GM19035 (cell line): ENCODE results near the gene CEP72.
A peak's percentile ranks its signal among the peaks of the same experiment; 100 is the strongest.
"Not testable (repeated sequence)": the region's sequence is repeated elsewhere in the genome, so short reads cannot be mapped to it uniquely, and the experiment has no call there.

ENCODE experiments used
- ATAC-seq: cut with Tn5 transposase; IDR thresholded peaks from one replicate; pipeline ENCODE4 v1.9.1; 2021; ENCODE audit not compliant: unreplicated experiment

CEP72 gene

DNA sequence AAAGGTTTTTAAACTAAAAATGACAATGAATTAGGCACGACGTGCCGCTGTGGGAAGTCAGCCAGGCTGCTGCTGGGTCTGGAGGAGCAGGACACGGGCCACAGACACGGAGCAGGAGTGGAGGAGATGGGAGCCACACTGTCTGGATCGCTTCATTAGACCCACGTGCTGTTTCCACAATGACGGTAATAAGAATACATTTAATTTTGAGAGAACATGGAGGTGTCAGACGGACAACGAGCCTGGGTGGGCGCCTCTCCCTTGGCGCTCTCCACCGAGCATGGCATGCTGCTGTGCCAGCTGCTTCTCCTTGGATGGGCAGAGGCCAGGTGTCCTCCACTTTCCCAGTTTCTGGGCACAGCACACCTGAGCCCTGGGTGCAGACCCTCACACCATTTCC lies 68.7 kb downstream of the CEP72 start:
- not testable (repeated sequence) for ATAC-seq

DNA sequence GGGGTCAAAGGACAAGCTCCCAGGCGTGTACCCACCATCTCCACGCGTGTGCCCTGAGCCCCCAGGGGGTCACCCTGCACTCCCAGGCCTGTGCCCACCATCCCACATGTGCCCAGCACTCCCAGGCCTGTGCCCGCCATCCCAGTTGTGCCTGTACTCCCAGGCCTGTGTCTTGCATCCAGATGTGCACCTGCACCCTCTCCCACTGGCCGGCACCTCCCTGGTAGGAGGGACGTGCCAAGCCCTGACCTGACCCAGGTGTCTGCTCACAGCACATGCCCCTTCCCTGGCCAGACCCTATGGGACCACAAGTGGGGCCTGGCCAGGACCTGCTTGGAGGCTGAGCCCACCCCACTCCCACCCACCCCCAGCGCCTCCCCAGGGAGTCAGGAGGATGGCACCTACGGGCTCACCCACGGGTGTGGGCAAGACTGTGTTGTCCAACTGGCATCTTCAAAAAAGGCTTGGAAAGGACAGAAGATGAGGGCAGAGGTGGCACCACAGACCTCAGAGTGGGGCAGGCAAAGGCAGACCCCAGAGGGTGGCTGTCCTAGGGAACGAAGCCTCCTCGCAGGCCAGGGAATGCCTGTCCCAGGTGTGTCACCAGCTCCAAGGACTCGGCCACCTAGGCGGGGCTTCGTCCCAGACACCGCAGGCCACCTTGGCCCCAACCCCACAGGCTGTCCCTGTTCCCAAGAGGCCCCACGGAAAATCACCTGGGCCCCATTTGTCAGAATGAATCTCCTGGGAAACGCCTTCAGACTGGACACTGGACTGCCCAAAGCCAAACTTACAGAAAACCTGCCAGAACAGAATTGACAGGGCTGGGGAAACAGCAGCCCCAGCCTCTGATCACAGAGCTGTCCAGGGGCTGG lies 69.4 kb downstream of the CEP72 start:
- ATAC-seq = not testable (repeated sequence)

DNA sequence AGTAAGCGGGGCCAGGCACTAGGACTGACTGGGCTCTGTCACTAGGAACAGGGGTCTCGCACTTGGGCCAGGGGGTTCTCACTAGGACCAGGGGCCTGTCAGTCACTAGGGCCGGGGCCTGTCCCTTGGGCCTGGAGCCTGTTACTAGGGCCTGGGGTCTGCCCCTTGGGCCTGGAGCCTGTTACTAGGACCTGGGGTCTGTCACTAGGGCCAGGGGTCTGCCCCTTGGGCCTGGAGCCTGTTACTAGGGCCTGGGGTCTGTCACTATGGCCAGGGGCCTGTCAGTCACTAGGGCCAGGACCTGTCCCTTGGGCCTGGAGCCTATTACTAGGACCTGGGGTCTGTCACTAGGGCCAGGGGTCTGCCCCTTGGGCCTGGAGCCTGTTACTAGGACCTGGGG lies 70.1 kb downstream of the CEP72 start:
- ATAC-seq = not testable (repeated sequence)

DNA sequence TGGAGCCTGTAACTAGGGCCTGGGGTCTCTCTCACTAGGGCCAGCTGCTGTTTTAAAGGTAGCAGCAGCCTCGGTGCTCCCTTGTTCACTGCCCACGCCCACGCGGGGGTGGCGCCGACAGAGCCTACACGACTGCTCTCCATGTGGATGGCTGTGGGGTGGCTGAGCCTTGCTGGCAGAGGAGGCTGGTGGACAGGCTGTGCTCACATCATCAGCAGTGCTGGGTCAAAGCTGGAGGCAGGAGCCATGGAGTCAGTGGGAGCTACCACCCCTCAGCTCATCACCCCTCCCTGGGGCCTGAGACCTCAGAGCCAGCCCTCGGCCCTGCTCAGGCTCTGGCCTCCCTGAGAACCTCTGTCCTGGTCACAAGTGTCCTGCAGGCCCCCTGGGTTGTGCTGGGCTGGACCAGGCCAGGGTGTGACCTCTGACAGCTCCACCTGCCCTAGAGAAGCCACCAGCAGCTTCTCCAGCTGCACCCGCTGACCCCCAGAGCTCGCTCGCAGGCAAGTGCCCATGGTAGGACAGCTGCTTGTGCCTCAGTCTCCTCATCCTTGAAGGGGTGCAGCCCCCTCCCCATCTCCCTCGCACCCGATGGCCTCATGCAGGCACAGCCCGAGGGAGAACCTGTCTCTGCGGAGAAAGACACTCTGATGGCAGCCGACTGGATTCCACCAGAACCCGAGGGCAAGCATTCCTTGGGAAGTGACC lies 70.7 kb downstream of the CEP72 start:
- not testable (repeated sequence) for ATAC-seq

DNA sequence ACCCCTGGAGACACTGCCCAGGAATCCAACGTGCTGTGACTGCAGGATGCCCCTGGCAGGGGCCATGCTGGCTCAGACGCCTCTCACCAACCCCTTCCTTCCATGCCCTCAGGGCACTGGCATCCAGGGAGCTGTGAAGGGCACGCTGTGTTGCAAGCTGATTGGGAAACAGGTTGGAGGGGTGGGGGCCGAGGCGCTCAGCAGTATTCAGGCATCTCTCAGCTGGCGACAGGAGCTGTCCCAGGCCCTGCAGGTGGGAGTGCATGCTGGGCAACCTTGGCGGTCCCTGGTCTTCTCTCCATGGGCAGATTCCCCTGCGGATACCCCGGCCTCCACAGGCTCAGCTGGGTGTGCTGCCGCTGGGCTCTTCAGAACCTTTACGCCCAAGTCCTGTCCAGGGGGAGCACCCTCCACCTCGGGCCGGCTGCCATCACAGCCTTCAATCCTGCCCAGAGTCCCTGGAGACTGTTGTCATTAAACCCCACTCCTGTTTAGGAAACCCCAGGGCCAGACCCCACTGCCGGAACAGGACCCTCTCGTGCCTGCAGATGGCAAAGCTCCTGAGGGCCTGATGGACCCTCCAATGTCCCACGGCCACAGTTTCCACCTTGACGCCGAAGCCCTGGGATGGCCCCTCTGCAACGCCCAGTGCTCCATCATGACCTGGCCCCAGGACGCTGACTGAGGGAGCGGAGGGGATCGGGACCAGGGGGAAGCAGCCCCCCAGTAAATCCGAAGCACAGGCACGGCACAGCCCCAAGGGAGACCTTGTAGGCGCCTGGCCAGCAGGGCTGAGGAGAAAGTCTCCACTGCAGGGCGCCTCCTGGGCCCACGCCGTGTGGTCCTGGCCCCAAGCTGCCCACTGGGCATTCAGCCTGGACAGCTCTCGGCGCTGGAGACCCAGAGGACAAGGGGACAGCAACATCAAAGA lies 71.7 kb downstream of the CEP72 start:
- ATAC-seq = no peak

DNA sequence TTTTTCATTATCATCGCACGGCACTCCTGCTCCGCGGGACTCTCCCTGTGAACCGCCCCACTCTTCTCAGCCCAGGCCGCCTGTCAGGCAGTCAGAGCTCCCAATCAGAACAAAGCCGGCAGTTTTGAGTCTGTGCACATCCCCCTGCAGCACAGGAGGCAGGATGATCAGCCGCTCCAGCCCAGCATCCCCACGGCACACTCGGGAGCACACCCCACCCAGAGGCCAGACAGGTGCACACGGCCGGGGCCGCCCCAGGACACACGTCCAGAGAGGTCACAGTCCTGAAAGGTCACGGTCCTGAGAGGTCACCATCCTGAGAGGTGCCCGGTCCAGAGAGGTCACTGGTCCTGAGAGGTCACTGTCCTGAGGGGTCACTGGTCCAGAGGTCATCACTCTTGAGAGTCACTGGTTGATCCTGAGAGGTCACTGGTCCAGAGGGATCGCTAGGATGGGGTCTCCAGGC lies 72.6 kb downstream of the CEP72 start:
- no peak for ATAC-seq

DNA sequence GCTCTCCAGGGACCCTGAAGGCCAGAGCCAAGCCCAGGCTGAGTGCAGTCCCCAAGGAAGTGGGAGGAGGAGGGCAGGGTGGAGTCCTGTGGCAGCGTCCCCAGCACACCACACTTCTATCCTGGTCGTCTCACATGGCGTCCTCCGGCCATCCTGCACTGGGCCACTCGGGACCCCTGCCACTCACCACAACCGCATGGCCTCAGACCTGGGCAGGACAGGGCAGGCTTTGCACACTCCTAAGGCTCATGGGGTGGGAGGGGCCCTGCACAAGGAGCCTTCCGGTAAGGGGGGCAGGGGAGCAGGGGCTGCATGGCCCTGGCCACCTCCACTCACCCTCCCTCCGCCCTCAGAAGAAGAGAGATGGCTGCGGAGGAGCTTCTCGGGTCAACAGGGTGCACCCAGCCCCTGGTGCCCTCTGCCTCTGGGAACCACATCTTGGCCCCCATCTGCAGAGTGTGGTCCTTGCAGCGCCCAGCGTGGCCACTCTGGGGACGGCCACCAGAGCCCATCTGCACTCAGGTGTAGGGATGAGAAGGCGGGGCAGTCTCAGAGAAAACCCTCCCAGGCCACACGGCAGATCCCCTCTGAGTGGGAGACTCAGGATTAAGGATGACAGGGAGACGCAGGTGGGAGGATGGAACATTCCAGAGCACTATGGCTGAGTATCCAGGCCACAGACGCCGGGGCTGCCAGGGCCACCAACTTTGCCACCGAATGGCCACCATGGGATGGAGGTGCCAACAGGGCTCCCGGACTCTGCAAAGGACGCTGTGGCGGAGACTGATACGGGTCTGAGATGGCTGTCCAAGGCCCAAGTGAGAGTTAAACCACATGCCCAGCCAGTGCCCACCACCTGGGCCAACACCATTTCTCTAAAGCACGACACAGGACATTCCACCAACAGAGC lies 73.4 kb downstream of the CEP72 start:
- ATAC-seq = no peak

DNA sequence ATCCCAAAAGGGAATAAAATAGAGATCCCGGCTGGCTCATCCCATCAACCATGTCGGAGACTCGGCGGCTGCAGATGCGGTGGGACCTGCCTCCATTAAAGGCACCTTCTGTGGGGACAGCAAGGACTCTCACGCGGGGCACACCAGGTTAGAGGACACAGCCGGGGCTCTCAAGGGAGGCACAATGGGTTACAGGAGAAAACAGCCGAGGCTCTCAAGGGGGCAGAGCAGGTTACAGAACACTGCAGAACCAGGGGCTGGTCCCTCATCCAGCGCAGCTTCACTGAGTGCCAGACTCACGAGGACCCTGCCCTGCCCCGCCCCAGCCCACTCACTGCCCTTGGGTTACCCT lies 74.0 kb downstream of the CEP72 start:
- not testable (repeated sequence) for ATAC-seq

DNA sequence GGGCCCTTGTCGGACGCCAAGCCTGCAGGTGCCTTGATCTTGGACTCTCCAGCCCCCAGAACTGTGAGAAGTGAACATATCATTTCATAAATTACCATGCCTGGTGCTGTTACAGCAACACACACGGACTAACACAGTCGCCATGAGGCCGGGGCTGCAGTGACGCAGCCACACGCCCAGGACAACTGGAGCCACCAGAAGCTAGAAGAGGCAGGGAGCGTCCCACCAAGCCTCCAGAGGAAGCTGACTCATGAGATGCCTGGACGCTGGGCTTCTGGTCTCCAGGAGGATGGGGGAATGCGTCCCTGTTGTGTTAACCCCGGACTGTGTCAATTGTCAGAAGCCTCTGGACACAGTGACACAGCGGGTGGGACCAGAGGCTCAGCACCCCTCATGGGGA lies 74.8 kb downstream of the CEP72 start:
- ATAC-seq = not testable (repeated sequence)

DNA sequence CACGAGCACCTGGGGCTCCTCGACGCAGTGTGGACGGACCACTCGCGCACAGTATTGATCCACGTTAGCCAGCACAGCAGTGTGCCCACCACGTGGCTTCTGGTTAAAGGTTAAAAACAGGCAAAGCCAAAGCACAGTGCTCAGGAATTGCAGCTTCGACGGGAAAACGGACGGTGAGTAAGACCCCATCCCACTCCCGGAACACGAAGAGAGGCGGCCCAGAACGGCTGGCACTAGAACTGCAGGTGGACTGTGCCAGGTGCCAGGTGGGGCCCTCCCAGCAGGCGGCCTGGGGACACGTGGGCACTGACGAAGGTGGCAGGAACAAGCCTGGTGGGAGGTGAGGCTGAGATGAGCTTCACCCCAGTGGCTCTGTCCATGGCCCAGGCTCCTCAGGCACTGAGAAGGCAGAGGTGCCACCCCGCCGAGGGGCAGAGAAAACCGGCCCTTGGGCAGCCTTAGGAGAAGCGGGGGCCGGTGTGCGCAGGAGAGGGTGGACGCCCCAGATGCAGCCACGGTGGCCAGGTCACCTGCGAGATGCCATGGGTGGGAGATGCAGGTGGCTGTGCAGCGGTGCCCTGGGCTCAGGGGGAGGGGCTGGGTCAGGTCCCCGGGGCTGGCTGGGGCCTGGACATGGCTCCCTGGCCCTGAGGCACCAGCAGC lies 76.3 kb downstream of the CEP72 start:
- not testable (repeated sequence) for ATAC-seq

DNA sequence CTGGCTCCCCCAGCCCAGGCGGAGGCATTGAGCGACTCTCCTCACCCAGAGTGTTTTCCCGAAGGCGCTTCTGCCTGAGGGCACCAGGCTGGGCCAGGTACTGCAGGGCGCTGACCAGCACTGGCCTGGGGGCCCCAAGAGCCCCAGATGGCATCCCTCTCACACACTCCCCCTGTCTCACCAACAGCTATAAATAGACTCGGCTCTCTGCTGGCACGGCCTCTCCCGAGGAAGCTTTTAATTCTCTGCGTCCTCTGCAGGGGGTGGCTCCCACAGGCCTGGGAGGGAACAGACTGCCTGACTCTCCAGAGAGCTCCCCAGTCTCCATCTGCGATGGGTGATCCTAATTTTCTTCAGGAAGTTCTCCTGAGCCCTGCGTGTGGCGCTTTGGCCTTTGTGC lies 78.2 kb downstream of the CEP72 start:
- not testable (repeated sequence) for ATAC-seq

DNA sequence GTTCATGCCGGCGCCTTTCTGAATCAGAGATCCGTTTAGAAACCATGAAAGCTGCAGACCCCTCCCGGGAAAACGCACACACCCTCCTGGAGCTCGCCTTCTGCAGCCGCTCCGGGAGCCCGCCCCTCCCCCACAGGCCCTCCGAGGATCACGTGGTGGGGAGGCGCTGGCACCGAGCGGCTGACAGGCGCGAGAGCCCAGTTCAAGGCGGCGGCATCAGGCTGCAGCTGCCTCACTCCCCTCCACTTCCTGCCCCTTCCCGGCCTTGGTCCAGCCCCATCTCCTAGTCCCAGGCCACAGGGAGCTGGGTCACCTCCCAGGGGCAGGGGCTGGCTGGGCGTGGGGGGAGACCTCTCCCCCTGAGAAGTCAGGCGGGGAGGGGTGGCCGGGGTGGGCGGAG lies 78.9 kb downstream of the CEP72 start:
- ATAC-seq = not testable (repeated sequence)

DNA sequence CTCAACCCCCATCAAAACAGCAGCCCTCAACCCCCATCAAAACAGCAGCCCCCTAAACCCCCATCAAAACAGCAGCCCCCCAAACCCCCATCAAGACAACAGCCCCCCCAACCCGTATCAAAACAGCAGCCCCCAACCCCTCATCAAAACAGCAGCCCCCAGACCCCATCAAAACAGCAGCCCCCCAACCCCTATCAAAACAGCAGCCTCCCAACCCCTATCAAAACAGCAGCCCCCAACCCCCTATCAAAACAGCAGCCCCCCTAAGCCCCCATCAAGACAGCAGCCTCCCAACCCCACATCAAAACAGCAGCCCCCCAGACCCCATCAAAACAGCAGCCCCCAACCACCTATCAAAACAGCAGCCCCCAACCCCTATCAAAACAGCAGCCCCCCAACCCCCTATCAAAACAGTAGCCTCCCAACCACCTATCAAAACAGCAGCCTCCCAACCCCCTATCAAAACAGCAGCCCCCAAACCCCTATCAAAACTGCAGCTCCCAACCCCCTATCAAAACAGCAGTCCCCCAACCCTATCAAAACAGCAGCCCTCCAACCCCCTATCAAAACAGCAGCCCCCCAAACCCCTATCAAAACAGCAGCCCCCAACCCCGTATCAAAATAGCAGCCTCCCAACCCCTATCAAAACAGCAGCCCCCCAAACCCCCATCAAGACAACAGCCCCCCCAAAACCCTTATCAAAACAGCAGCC lies 79.8 kb downstream of the CEP72 start:
- ATAC-seq = no peak

DNA sequence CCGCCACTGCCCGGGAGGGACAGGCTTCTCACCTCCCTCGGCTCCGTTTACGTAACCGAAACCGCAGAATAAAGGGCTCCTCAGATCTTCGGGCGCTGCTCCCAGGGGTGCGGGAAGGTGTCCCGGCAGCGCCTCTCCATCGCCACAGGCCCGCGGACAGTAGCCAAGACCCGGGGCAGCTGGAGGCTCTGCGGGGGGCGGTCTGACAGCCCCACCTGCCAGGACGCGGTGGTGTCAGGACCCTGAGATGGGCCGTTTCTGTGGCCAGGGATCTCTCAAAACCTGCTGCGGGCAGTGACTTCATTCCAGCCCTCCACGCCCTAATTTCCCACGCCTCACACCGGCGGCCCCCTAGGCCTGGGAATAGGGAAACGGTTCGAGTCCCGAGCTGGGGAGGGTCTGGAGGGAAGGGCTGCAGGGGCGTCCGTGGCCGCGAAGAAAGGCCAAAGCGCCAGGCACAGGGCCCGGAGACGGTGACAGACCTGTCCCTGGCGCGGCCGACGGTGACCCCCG lies 80.4 kb downstream of the CEP72 start:
- peak; percentile 19 for ATAC-seq

DNA sequence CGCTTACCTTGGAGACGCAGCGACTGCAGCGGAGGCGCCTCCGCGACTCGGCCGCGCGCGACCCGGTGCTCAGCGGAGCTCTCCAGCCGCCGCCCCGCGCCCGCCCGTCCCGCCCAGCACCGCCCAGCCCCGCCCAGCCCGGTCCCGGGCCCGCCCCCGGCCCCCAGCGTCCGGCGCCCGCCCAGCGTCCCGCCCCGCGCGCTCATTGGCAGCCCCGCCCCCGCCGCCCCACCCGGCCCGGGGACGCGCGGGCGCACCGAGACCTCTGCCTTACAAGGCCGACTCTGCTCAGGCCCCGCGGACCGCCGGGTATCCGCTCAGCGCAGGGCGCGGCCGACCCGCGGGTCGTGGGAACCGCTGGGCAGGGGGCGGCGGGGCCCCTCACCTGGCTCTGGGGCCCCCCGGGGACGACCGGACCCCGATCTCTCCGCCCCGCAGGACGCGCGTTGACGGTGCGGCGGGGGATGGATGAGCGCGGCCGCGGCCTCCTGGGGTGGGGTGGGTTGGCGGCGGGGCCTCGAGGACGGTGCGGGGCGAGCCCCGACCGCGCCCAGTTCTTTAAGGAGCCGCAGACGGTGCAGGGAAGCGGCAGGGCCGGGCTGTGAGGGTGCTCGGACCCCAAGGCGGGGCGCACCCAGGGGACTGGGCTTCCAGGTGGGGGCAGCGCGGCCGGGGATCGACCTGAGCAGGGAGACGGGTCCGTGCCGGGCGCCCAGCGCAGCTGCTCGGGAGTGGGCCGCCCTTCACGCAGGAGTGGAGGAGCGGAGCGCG lies 81.3 kb downstream of the CEP72 start, which contains the start of gene TPPP:
Gene TPPP (minus strand): TSS at position 82 of the 771 bp plus-strand sequence. CDS start 15,292 bp downstream, outside the sequence.
- peak; percentile 71 for ATAC-seq

DNA sequence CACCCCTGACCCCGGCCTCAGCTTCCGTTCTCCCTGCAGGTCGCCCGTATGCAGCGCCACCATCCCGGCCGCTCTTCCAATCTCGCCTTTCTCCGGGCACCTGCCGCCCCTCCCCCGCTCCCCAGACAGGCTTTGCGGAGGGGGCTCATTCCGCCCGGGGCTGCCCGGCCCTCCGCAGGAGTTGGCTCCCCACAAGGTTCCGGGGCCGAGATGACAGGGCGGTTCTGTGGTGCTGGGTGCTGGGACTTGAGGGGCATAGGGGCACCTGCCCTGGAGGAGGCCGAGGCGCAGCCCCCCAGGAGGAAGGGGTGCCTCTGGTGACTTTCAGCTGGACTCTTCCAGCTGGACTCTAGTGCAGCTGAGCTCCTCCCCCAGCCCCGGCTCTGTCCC lies 81.9 kb downstream of the CEP72 start:
- ATAC-seq = not testable (repeated sequence)

DNA sequence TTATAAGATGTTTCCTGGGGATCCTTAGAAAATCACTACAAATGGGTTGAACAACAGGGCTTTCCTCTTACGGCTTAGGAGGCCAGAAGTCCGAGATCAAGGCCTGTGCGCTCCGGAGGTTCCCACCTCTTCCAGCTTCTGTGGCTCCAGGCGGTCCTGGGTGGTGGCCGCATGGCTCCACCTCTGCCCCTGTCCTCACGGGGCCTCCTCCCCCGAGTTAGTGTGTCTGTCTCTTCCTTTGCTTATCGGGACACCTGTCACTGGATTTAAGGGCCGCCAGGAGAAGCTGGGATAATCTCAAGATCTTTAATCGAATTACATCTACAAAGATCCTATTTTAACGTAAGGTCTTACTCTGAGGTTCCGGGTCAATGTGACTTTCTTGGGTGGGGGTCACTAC lies 83.3 kb downstream of the CEP72 start:
- ATAC-seq = not testable (repeated sequence)

DNA sequence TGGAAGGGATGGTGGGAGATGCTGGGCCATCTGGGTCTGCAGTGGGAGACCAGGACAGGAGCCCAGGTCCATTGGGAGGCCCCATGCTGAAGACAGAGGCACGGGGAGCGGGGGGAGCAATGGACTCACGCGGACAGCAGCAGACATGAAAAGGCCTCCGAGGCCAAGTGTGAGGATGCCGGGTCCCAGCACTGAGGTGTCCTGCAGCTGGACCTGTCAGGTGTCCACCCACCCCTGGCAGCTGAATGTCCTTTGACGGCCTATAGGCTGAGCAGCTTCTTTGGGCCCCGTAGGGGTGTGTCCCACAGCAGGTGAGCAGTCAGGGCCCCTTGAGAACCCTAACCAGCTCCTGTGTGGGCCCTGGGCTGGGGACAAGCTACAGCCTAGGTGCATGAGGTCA lies 84.1 kb downstream of the CEP72 start:
- not testable (repeated sequence) for ATAC-seq
